H1 (cell line): ENCODE data around the gene SLC1A3.

Experiments
- EZH2 ChIP-seq: fragments of 200-600 bp; sonication (generic); IDR thresholded peaks from 2 replicates; pipeline ENCODE4 v1.7.1; 2012; ENCODE audit warnings: low read depth, mild to moderate bottlenecking, moderate library complexity, low read length, inconsistent platforms; ENCODE audit not compliant: severe bottlenecking
- GABPA ChIP-seq: IDR thresholded peaks from 2 replicates; pipeline ENCODE4 v1.6.1; 2011; ENCODE audit warnings: mild to moderate bottlenecking, low read length, moderate library complexity, borderline replicate concordance; ENCODE audit not compliant: insufficient read depth
- POLR2A ChIP-seq, 2 experiments: IDR thresholded peaks; 1 replicate in 1 of 2; 2 replicates in 1 of 2; pipeline ENCODE4 v1.6.1; 2011; ENCODE audit warnings: low read depth in 2 of 2, low read length in 2 of 2, mild to moderate bottlenecking in 2 of 2; ENCODE audit errors: control extremely low read depth in 1 of 2
- POLR2AphosphoS5 ChIP-seq: IDR thresholded peaks from 2 replicates; pipeline ENCODE4 v1.6.1; 2011; ENCODE audit warnings: low read depth, low read length
- SIRT6 ChIP-seq: IDR thresholded peaks from one replicate; pipeline ENCODE4 v1.7.1; 2012; ENCODE audit warnings: low read length, inconsistent platforms
- TF ChIP-seq, protein P1 (sequence below), 3 experiments: IDR thresholded peaks; 1 replicate in 2 of 3; 2 replicates in 1 of 3; pipeline versions ENCODE4 v1.5.1 to v1.6.1; 2011; ENCODE audit warnings: low read length in 3 of 3, mild to moderate bottlenecking in 3 of 3, inconsistent platforms in 2 of 3, low read depth in 1 of 3, moderate library complexity in 1 of 3; ENCODE audit not compliant: insufficient read depth in 1 of 3; ENCODE audit errors: control extremely low read depth in 1 of 3
- TF ChIP-seq, protein P2 (sequence below): IDR thresholded peaks from 2 replicates; pipeline ENCODE4 v1.6.1; 2012; ENCODE audit warnings: inconsistent platforms
- TF ChIP-seq, protein P3 (sequence below): IDR thresholded peaks from 2 replicates; pipeline ENCODE4 v1.6.1; 2011; ENCODE audit warnings: low read length, improper control_type of control experiment

DNA sequence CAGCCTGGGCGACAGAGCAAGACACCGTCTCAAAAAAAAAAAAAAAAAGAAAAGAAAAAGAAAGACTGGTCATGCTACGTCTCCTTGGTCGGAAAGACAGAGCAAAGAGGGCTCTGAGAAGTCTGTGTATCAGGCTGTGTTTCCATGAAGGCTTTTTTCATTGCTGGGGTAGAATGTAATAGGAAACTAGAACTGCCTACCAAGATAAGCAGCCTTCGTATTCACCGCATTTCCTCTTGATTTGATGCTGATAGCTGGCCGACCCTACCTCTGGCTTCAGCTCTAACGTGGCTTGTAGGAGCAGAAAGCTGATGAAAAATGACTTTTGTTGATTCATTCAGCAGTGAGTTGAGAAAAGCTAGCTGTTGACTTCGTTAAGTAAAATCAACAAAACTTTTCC lies 17.4 kb downstream of the SLC1A3 start:
- TF ChIP-seq, protein P1, sequence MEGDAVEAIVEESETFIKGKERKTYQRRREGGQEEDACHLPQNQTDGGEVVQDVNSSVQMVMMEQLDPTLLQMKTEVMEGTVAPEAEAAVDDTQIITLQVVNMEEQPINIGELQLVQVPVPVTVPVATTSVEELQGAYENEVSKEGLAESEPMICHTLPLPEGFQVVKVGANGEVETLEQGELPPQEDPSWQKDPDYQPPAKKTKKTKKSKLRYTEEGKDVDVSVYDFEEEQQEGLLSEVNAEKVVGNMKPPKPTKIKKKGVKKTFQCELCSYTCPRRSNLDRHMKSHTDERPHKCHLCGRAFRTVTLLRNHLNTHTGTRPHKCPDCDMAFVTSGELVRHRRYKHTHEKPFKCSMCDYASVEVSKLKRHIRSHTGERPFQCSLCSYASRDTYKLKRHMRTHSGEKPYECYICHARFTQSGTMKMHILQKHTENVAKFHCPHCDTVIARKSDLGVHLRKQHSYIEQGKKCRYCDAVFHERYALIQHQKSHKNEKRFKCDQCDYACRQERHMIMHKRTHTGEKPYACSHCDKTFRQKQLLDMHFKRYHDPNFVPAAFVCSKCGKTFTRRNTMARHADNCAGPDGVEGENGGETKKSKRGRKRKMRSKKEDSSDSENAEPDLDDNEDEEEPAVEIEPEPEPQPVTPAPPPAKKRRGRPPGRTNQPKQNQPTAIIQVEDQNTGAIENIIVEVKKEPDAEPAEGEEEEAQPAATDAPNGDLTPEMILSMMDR (IDR thresholded peaks at IDR 0.05; ENCODE audit: control extremely low read depth in 1 of 3, insufficient read depth in 1 of 3, low read depth in 1 of 3, low read length in 3 of 3): no peak
- no peak for TF ChIP-seq POLR2AphosphoS5
- TF ChIP-seq POLR2A (IDR thresholded peaks at IDR 0.05; ENCODE audit: control extremely low read depth in 1 of 2, low read depth in 2 of 2, low read length in 2 of 2): no peak
- TF ChIP-seq GABPA: no peak
- TF ChIP-seq, protein P2, sequence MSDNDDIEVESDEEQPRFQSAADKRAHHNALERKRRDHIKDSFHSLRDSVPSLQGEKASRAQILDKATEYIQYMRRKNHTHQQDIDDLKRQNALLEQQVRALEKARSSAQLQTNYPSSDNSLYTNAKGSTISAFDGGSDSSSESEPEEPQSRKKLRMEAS: no peak
- TF ChIP-seq, protein P3, sequence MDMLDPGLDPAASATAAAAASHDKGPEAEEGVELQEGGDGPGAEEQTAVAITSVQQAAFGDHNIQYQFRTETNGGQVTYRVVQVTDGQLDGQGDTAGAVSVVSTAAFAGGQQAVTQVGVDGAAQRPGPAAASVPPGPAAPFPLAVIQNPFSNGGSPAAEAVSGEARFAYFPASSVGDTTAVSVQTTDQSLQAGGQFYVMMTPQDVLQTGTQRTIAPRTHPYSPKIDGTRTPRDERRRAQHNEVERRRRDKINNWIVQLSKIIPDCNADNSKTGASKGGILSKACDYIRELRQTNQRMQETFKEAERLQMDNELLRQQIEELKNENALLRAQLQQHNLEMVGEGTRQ: no peak
- TF ChIP-seq EZH2: no peak
- TF ChIP-seq SIRT6: no peak
